Activated CD8-positive, alpha-beta T cell treated with anti-CD3 and anti-CD28 coated beads for 36 hours (primary cell): Measurements from ENCODE around the gene ASTN2. TPM values are rescaled to one million over a fixed set of nuclear protein-coding genes. Genes with fewer than 3 reads are reported as not detected.

ENCODE experiments used
- ATAC-seq: fragments of 200-7000 bp; cut with Tn5 transposase; one replicate; pipeline ENCODE4 v1.10.0; 2021; ENCODE audit warnings: mild to moderate bottlenecking, moderate library complexity
- CTCF ChIA-PET: fragments of 350-600 bp; sonication (Branson Sonifier 250); formaldehyde crosslinking; loops from one replicate; lab custom pipeline; 2021; ENCODE audit warnings: antibody characterized with exemption; lab: Charles Lee
- POLR2A ChIA-PET: fragments of 350-600 bp; sonication (Branson Sonifier 250); formaldehyde crosslinking; loops from one replicate; lab custom pipeline; 2021; ENCODE audit warnings: antibody characterized with exemption; lab: Charles Lee
- DNase-seq: peaks from one replicate; pipeline ENCODE4 v3.0.0-alpha.2; 2020
- H3K27ac Mint-ChIP-seq: one replicate; pipeline ENCODE4 v1.8.0; 2021; ENCODE audit warnings: mild to moderate bottlenecking, mixed read lengths
- H3K27me3 Mint-ChIP-seq: one replicate; pipeline ENCODE4 v1.8.0; 2021; ENCODE audit warnings: mixed read lengths
- H3K36me3 Mint-ChIP-seq: one replicate; pipeline ENCODE4 v1.8.0; 2021; ENCODE audit warnings: low read depth, mixed read lengths
- H3K4me1 Mint-ChIP-seq: one replicate; pipeline ENCODE4 v1.8.0; 2021; ENCODE audit warnings: low read depth, mixed read lengths
- H3K4me3 Mint-ChIP-seq: one replicate; pipeline ENCODE4 v1.8.0; 2021; ENCODE audit warnings: mild to moderate bottlenecking, moderate library complexity, mixed read lengths
- H3K9me3 Mint-ChIP-seq: one replicate; pipeline ENCODE4 v1.8.0; 2021; ENCODE audit warnings: mixed read lengths
- CTCF ChIP-seq: fragments of 200-600 bp; IDR thresholded peaks from one replicate; pipeline ENCODE4 v1.8.0; 2022; ENCODE audit warnings: antibody characterized with exemption, mild to moderate bottlenecking
- intact Hi-C: fragments of 100-400 bp; cut with micrococcal nuclease; formaldehyde crosslinking; loops from one replicate; pipeline ENCODE4 v1.10.0; 2022
- total RNA-seq, 2 experiments: library from RNA; stranded (reverse); gene quantifications; one replicate each; pipeline ENCODE4 v1.2.3, GENCODE V29; 2021

The ASTN2 gene
- total RNA-seq, 2 experiments from 2014 or later, result 5.2 to 5.7 TPM

DNA sequence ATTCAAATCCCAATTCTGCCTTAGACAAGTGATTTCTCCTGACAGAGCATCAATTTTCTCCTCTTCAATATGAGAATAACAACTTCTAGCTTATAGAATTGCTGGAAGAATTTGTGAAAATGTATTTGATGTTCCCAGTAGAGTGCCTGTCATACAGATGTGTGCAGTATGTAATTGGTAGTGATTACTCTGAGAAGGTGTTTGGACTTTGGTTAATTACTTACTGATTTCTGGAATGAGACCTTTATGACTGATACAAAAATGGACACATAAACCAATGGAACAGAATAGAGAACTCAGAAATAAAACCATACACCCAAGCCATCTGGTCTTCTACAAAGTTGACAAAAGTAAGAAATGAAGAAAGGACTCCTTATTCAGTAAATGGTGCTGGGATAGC is 829.7 kb downstream of the ASTN2 start:
- peaks cover 26% of the 10 kb centered on the region for H3K36me3 Mint-ChIP-seq
- ATAC-seq (no peak), DNase-seq (no peak)
- H3K4me3 Mint-ChIP-seq, result no peak overlapping the region
- peaks cover 14% of the 10 kb centered on the region for H3K9me3 Mint-ChIP-seq
- no peak overlapping the region for H3K27ac Mint-ChIP-seq
- no peaks in the 10 kb centered on the region for H3K4me1 Mint-ChIP-seq
- no peak for TF ChIP-seq CTCF
- CTCF ChIA-PET, result interaction anchor here (1.0 to 1.4 kb wide), 2 partner anchors 12 to 13 kb away, joined by 3 read pairs; no protein-coding TSS in a partner anchor
- H3K27me3 Mint-ChIP-seq, result no peaks in the 10 kb centered on the region
- POLR2A ChIA-PET, result no interaction called here
- intact Hi-C loops, result no loop called here

DNA sequence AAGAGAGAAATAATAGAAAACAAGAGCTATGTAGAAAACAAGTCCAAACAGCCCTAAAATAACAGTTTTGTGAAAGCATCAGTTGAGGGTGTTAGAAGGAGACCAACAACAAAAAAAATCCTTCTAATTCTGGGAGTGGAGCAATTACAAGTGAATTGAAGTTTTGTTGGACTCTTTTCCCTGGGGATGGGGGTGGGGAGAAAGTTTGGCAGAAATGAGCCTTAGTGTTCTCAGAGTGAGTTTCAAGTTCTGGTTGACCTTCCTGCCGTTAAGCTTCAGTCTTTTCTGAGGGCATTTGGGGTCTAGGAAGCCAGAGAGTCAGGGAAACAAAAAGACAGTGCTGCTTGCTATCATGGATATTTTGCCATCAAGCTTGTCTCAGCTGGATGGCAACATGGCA is 834.0 kb downstream of the ASTN2 start:
- H3K27me3 Mint-ChIP-seq, result no peaks in the 10 kb centered on the region
- H3K4me3 Mint-ChIP-seq, result no peak overlapping the region
- intact Hi-C loops, result no loop called here
- H3K9me3 Mint-ChIP-seq, result no peaks in the 10 kb centered on the region
- no peak for DNase-seq
- H3K27ac Mint-ChIP-seq, result no peak overlapping the region
- peaks cover 5% of the 10 kb centered on the region for H3K36me3 Mint-ChIP-seq
- ATAC-seq, result no peak
- TF ChIP-seq CTCF, result no peak
- CTCF ChIA-PET, result no interaction called here
- no peaks in the 10 kb centered on the region for H3K4me1 Mint-ChIP-seq
- POLR2A ChIA-PET, result no interaction called here

- CTCF ChIA-PET, result no interaction called here
- DNase-seq (no peak), ATAC-seq (no peak)
- no peak for TF ChIP-seq CTCF
- POLR2A ChIA-PET, result no interaction called here
- Mint-ChIP-seq H3K27ac (no peak overlapping the region), H3K9me3 (no peaks in the 10 kb centered on the region), H3K4me1 (no peaks in the 10 kb centered on the region), H3K27me3 (no peaks in the 10 kb centered on the region), H3K4me3 (no peak overlapping the region), H3K36me3 (no peaks in the 10 kb centered on the region)
- intact Hi-C loops, result no loop called here
Measured at GRCh38 chr9:116576386-116576785, 838.5 kb downstream of the ASTN2 start.

GRCh38 chr9:116574027-116574679 is 840.7 kb downstream of the ASTN2 start:
- CTCF ChIA-PET, result interaction anchor here (1.3 to 1.6 kb wide), 2 partner anchors 9 to 10 kb away, joined by 3 read pairs; no protein-coding TSS in a partner anchor
- H3K9me3 Mint-ChIP-seq, result no peaks in the 10 kb centered on the region
- H3K36me3 Mint-ChIP-seq, result no peaks in the 10 kb centered on the region
- no peak overlapping the region for H3K27ac Mint-ChIP-seq
- no peaks in the 10 kb centered on the region for H3K4me1 Mint-ChIP-seq
- TF ChIP-seq CTCF, result no peak
- no peak overlapping the region for H3K4me3 Mint-ChIP-seq
- POLR2A ChIA-PET, result no interaction called here
- DNase-seq (no peak), ATAC-seq (no peak)
- intact Hi-C loops, result no loop called here
- H3K27me3 Mint-ChIP-seq, result no peaks in the 10 kb centered on the region

DNA sequence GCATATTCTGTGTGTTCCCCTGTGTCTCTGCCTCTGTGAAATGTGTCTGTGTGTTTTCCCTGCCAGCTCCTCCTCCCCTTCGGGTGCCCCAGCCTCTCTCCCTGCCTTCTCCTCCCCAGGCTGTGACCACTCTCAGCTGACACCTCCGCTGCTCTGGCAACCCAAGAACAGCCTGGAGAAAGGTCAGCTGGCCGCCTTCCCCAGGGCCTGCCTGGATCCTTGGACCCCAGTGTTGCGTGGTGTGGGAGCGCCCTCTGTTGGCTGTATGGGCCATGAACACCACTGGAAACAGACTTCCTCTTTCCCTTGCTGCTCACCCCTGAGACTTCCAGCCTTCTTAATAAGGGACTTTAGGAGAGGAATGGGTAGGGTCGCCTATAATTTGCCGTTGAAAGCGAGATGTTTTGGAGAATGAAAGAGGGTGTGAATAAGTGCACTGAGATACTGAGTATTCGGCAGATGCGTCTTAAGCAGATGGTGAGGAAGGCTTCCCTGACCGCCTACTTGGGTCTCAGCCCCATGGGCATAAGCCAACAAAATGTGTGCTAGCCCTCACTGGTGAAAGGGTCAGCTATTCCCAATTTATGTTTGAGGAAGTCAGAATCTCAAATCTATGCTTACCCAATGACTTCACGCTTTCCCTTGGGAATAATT is 842.6 kb downstream of the ASTN2 start:
- POLR2A ChIA-PET, result no interaction called here
- intact Hi-C loops, result no loop called here
- no peak overlapping the region for H3K27ac Mint-ChIP-seq
- no peaks in the 10 kb centered on the region for H3K36me3 Mint-ChIP-seq
- TF ChIP-seq CTCF, result peak; percentile 66
- no peaks in the 10 kb centered on the region for H3K9me3 Mint-ChIP-seq
- H3K27me3 Mint-ChIP-seq, result no peaks in the 10 kb centered on the region
- CTCF ChIA-PET, result interaction anchor here (0.7 to 1.6 kb wide), 9 partner anchors 10 to 978 kb away, joined by 3 to 5 read pairs (median 4); no protein-coding TSS in a partner anchor
- no peaks in the 10 kb centered on the region for H3K4me1 Mint-ChIP-seq
- H3K4me3 Mint-ChIP-seq, result no peak overlapping the region
- DNase-seq (peak; percentile 53), ATAC-seq (peak; percentile 53)
